Colonic mucosa (tissue), 4 donors: ENCODE measurements around the gene B9D2. TPM values are rescaled to one million over a fixed set of nuclear protein-coding genes. Genes with fewer than 3 reads are reported as not detected.

Experiments used
- DNase-seq: peaks from one replicate; pipeline ENCODE4 v3.0.0-alpha.2; 2020
- H3K27ac ChIP-seq: fragments of 200-600 bp; one replicate; pipeline ENCODE4 v1.8.0; 2021
- H3K27me3 ChIP-seq: fragments of 200-600 bp; one replicate; pipeline ENCODE4 v1.8.0; 2021
- H3K36me3 ChIP-seq: fragments of 200-600 bp; one replicate; pipeline ENCODE4 v1.8.0; 2021
- H3K4me1 ChIP-seq: fragments of 200-600 bp; one replicate; pipeline ENCODE4 v1.8.0; 2021; ENCODE audit warnings: mild to moderate bottlenecking
- H3K4me3 ChIP-seq: fragments of 200-600 bp; one replicate; pipeline ENCODE4 v1.8.0; 2021
- H3K9ac ChIP-seq, 2 donors: one replicate each; pipeline ENCODE4 v1.7.0; 2013; ENCODE audit warnings: control low read depth in 2 of 2, low read depth in 2 of 2, low read length in 2 of 2
- H3K9me3 ChIP-seq: fragments of 200-600 bp; one replicate; pipeline ENCODE4 v1.8.0; 2021
- intact Hi-C: fragments of 100-400 bp; cut with DNase I; formaldehyde crosslinking; loops from one replicate; pipeline ENCODE4 v1.14.1; 2022
- total RNA-seq, 2 donors: library from RNA; stranded (reverse); fragmentation: NEBNext Ultra II Directional in 1 of 2; extraction: Animal tissue kit (Norgen Biotek cat#: 25700) in 1 of 2; gene quantifications; one replicate each; pipeline ENCODE4 v1.2.1, GENCODE V29; 2021
- TF ChIP-seq, protein P1 (sequence below): fragments of 200-600 bp; IDR thresholded peaks from one replicate; pipeline ENCODE4 v1.8.0; 2022; ENCODE audit warnings: antibody characterized with exemption, mild to moderate bottlenecking
- donor health status: healthy.
- donor health status: DM: no; HTN: no; CAD: no.
- donor health status: DM: no; HTN: no; CAD: no.

B9D2 gene
- total RNA-seq, 2 donors from 2014 or later = 8.4 to 10.4 TPM

DNA sequence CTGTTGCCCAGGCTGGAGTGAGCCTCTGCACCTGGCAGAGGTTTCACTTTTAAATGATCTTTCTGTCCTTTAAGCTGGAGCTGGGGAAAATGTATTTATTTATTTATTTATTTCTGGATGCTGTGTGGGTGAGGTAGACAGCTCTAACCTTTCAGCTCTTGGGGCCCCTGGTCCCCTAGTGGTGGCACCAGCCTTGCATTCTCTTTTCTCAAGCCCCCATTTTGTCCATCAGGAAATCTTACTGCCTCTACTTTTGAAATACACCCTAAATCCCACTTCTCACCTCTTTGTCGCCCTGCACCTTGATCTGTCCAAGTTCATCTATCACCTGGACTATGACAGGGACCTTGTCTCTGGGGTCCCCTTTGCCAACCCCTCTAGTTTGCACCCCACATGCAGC lies 2.1 kb upstream of the B9D2 start:
- TF ChIP-seq, protein P1, sequence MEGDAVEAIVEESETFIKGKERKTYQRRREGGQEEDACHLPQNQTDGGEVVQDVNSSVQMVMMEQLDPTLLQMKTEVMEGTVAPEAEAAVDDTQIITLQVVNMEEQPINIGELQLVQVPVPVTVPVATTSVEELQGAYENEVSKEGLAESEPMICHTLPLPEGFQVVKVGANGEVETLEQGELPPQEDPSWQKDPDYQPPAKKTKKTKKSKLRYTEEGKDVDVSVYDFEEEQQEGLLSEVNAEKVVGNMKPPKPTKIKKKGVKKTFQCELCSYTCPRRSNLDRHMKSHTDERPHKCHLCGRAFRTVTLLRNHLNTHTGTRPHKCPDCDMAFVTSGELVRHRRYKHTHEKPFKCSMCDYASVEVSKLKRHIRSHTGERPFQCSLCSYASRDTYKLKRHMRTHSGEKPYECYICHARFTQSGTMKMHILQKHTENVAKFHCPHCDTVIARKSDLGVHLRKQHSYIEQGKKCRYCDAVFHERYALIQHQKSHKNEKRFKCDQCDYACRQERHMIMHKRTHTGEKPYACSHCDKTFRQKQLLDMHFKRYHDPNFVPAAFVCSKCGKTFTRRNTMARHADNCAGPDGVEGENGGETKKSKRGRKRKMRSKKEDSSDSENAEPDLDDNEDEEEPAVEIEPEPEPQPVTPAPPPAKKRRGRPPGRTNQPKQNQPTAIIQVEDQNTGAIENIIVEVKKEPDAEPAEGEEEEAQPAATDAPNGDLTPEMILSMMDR = no peak

DNA sequence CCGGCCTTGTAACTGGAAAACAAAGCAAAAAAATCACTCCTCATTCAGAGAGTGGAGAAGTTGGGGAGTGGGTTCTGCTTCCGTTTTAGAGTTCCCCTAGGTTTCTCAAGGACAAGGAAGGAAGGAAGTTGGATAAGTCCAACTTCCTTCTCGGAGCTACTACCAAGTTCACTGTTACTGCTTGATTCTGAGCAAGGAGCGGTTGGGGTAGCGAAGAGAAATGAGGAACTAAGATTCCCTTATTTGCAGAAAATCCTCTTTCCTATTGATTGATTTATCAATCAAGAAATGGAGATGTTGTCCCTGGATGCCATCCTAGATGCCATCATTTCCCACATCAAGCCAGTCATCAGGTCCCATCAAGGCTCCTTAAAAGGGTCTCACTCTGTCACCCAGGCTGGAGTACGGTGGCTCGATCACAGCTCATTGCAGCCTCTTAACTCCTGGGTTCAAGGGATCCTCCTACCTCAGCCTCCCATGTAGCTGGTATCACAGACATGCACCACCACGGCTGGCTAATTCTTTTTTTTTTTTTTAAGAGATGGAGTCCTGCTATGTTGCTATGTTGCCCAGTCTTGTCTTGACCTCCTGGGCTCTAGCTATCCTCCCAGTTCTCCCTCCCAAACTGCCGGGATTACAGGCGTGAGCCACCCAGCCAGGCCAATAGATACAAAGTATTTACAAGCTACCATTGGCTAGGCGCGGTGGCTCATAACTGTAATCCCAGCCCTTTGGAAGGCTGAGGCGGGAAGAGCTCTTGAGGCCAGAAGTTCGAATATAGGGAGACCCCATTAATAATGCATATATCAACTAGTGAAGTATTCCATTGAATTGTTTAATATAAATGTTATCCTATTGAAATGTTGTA lies 809 bp upstream of the B9D2 start:
- Histone ChIP-seq H3K9ac (peak overlapping the region; percentile 61 to 91), H3K4me3 (peak overlapping the region; percentile 49), H3K9me3 (no peaks in the 10 kb centered on the region), H3K36me3 (no peaks in the 10 kb centered on the region), H3K27me3 (no peaks in the 10 kb centered on the region), H3K27ac (peak overlapping the region; percentile 90), H3K4me1 (peaks cover 3% of the 10 kb centered on the region)
- intact Hi-C loops = no loop called here
- TF ChIP-seq, protein P1 = no peak
- DNase-seq = no peak

More for the DNA sequence above, 2.1 kb upstream of the B9D2 start:
- peaks cover 3% of the 10 kb centered on the region for H3K4me1 ChIP-seq
- no peak for DNase-seq
- no peaks in the 10 kb centered on the region for H3K36me3 ChIP-seq
- H3K27ac ChIP-seq = no peak overlapping the region
- no peak overlapping the region for H3K4me3 ChIP-seq
- H3K9me3 ChIP-seq = no peaks in the 10 kb centered on the region
- no peaks in the 10 kb centered on the region for H3K27me3 ChIP-seq
- intact Hi-C loops = no loop called here
- no peak overlapping the region for H3K9ac ChIP-seq

DNA sequence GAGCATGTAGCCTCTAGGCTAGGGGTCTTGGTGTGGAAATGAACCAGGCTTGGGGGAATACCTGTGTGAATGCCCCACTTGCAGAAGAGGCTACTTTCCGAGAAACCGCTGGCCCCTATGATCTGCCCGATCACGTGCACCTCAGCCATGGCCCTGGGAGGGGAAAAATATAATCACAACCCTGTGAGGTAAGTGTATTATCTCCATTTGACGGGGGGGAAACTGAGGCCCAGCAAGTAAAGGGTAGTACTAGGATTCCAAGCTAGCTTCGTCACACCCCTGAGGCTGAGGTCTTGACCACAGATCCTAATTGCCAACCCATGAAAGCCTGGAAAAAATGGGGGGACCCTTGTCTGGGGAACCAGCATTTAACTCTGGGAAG lies 587 bp downstream of the B9D2 start:
- no peak for DNase-seq
- H3K9me3 ChIP-seq = no peaks in the 10 kb centered on the region
- no peaks in the 10 kb centered on the region for H3K36me3 ChIP-seq
- H3K4me3 ChIP-seq = peak overlapping the region; percentile 49
- peaks cover 3% of the 10 kb centered on the region for H3K4me1 ChIP-seq
- TF ChIP-seq, protein P1 = no peak
- intact Hi-C loops = no loop called here
- H3K27me3 ChIP-seq = no peaks in the 10 kb centered on the region
- peak overlapping the region; percentile 90 for H3K27ac ChIP-seq
- peak overlapping the region in 1 of 2 donors; percentile 91 for H3K9ac ChIP-seq

DNA sequence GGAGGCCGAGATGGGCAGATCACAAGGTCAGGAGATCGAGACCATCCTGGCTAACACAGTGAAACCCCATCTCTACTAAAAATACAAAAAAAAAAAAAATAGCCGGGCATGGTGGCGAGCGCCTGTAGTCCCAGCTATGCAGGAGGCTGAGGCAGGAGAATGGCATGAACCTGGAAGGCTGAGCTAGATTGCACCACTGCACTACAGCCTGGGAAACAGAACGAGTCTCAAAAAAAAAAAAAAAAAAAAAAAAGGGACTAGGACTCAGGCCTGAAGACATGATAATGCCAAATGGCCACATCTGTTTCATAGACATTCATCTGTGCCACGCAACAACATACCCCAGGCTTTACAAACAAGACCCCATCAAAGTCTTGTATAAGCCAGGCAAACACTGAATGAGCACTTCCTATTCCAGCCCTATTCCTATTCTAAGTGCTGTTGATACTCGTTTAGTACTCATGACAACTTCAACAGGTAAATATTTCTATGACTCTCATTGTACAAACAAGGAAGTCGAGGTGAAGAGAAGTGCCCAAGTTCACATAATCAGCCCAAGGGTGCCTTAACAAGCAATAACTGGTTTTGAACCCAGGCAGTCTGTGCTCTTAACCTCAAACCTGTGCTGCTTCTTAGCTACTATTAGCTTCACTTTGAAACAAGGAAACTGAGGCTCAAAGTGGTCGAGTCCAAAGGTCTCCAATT lies 1.7 kb downstream of the B9D2 start:
- peak; percentile 36 for DNase-seq
- no peak overlapping the region for H3K9ac ChIP-seq
- no peaks in the 10 kb centered on the region for H3K27me3 ChIP-seq
- peak overlapping the region; percentile 90 for H3K27ac ChIP-seq
- H3K9me3 ChIP-seq = no peaks in the 10 kb centered on the region
- no peaks in the 10 kb centered on the region for H3K36me3 ChIP-seq
- peaks cover 3% of the 10 kb centered on the region for H3K4me1 ChIP-seq
- TF ChIP-seq, protein P1 = no peak
- H3K4me3 ChIP-seq = no peak overlapping the region
- intact Hi-C loops = no loop called here

DNA sequence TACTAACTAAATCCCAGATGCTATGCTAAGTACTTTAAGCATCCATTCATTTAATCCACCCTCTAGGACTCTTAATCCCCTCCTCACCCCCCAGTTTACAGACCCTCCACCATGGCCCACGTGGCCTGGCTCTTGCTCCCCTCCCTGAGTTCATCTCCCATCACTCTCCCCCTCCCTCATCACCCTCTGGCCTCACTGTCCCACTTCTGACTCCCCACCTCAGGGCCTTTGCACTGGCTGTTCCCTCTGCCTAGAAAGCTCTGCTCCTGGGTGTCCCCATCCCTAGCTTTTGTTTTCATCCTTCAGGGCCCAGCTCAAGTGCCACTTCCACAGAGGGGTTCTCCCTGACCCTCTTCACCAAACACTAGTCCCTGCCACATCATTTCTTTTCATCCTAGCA lies 4.2 kb downstream of the B9D2 start:
- no peaks in the 10 kb centered on the region for H3K27me3 ChIP-seq
- no peaks in the 10 kb centered on the region for H3K9me3 ChIP-seq
- H3K4me1 ChIP-seq = peaks cover 3% of the 10 kb centered on the region
- H3K9ac ChIP-seq = no peak overlapping the region
- no peak for DNase-seq
- H3K36me3 ChIP-seq = no peaks in the 10 kb centered on the region
- H3K27ac ChIP-seq = no peak overlapping the region
- intact Hi-C loops = no loop called here
- TF ChIP-seq, protein P1 = no peak
- H3K4me3 ChIP-seq = no peak overlapping the region
